Activated CD8-positive, alpha-beta T cell treated with anti-CD3 and anti-CD28 coated beads for 36 hours (primary cell): Measurements from ENCODE around the gene GALNT17. TPM values are rescaled to one million over a fixed set of nuclear protein-coding genes. Genes with fewer than 3 reads are reported as not detected.

ENCODE experiments used
- ATAC-seq: fragments of 200-7000 bp; cut with Tn5 transposase; one replicate; pipeline ENCODE4 v1.10.0; 2021; ENCODE audit warnings: mild to moderate bottlenecking, moderate library complexity
- CTCF ChIA-PET: fragments of 350-600 bp; sonication (Branson Sonifier 250); formaldehyde crosslinking; loops from one replicate; lab custom pipeline; 2021; ENCODE audit warnings: antibody characterized with exemption; lab: Charles Lee
- POLR2A ChIA-PET: fragments of 350-600 bp; sonication (Branson Sonifier 250); formaldehyde crosslinking; loops from one replicate; lab custom pipeline; 2021; ENCODE audit warnings: antibody characterized with exemption; lab: Charles Lee
- DNase-seq: peaks from one replicate; pipeline ENCODE4 v3.0.0-alpha.2; 2020
- H3K27ac Mint-ChIP-seq: one replicate; pipeline ENCODE4 v1.8.0; 2021; ENCODE audit warnings: mild to moderate bottlenecking, mixed read lengths
- H3K27me3 Mint-ChIP-seq: one replicate; pipeline ENCODE4 v1.8.0; 2021; ENCODE audit warnings: mixed read lengths
- H3K36me3 Mint-ChIP-seq: one replicate; pipeline ENCODE4 v1.8.0; 2021; ENCODE audit warnings: low read depth, mixed read lengths
- H3K4me1 Mint-ChIP-seq: one replicate; pipeline ENCODE4 v1.8.0; 2021; ENCODE audit warnings: low read depth, mixed read lengths
- H3K4me3 Mint-ChIP-seq: one replicate; pipeline ENCODE4 v1.8.0; 2021; ENCODE audit warnings: mild to moderate bottlenecking, moderate library complexity, mixed read lengths
- H3K9me3 Mint-ChIP-seq: one replicate; pipeline ENCODE4 v1.8.0; 2021; ENCODE audit warnings: mixed read lengths
- intact Hi-C: fragments of 100-400 bp; cut with micrococcal nuclease; formaldehyde crosslinking; loops from one replicate; pipeline ENCODE4 v1.10.0; 2022
- total RNA-seq, 2 experiments: library from RNA; stranded (reverse); gene quantifications; one replicate each; pipeline ENCODE4 v1.2.3, GENCODE V29; 2021
- TF ChIP-seq, protein P1 (sequence below): fragments of 200-600 bp; IDR thresholded peaks from one replicate; pipeline ENCODE4 v1.8.0; 2022; ENCODE audit warnings: antibody characterized with exemption, mild to moderate bottlenecking

The GALNT17 gene
- total RNA-seq, 2 experiments from 2014 or later = not detected

DNA sequence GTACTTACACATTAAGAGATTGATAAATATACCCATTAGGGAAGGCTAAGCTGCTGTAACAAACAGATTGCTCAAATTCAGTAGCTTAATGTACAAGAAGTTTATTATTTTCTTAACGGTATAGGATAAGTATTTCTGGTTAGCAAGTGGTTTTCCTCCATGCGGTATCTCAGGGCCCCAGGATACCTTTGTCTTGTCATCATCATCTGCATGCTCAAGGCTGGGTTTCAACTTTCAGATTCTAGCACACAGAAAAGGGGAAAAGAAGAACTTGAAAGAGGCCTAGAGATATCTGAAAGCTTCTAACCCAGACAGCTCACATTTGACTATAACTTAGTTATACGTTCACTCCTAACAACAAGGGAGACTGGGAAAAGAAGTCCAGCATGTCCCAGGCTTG is 11.8 kb upstream of the GALNT17 start:
- Mint-ChIP-seq H3K4me1 (no peaks in the 10 kb centered on the region), H3K36me3 (no peaks in the 10 kb centered on the region), H3K4me3 (no peak overlapping the region), H3K27me3 (no peaks in the 10 kb centered on the region), H3K9me3 (peaks cover 4% of the 10 kb centered on the region), H3K27ac (no peak overlapping the region)
- ChIA-PET CTCF (no interaction called here), POLR2A (no interaction called here)
- TF ChIP-seq, protein P1, sequence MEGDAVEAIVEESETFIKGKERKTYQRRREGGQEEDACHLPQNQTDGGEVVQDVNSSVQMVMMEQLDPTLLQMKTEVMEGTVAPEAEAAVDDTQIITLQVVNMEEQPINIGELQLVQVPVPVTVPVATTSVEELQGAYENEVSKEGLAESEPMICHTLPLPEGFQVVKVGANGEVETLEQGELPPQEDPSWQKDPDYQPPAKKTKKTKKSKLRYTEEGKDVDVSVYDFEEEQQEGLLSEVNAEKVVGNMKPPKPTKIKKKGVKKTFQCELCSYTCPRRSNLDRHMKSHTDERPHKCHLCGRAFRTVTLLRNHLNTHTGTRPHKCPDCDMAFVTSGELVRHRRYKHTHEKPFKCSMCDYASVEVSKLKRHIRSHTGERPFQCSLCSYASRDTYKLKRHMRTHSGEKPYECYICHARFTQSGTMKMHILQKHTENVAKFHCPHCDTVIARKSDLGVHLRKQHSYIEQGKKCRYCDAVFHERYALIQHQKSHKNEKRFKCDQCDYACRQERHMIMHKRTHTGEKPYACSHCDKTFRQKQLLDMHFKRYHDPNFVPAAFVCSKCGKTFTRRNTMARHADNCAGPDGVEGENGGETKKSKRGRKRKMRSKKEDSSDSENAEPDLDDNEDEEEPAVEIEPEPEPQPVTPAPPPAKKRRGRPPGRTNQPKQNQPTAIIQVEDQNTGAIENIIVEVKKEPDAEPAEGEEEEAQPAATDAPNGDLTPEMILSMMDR = no peak
- intact Hi-C loops = no loop called here
- no peak for ATAC-seq
- no peak for DNase-seq

DNA sequence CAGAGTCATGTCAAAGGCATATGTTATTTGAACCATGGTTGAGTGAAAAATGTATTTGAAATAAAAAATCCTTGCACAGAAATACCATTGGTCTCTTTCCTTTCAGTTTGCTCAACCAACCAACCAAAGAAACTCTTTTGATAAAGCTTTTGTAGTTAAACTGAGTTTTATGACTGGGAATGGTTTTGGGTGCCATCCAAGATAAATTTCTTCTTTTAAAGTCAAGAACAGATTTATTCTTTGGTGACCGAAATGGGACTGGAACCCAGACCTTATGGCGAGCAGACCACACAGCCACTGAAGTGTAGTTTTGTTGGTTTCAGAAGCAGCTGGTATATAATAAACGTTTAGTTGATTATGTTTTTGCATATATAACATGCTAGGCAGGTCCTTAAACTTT is 2.8 kb upstream of the GALNT17 start:
- intact Hi-C loops = no loop called here
- Mint-ChIP-seq H3K27ac (no peak overlapping the region), H3K36me3 (no peaks in the 10 kb centered on the region), H3K4me3 (no peak overlapping the region), H3K27me3 (peaks cover 25% of the 10 kb centered on the region), H3K9me3 (peaks cover 2% of the 10 kb centered on the region), H3K4me1 (no peaks in the 10 kb centered on the region)
- POLR2A ChIA-PET = no interaction called here
- DNase-seq (no peak), ATAC-seq (no peak)
- CTCF ChIA-PET = no interaction called here
- TF ChIP-seq, protein P1 = no peak

DNA sequence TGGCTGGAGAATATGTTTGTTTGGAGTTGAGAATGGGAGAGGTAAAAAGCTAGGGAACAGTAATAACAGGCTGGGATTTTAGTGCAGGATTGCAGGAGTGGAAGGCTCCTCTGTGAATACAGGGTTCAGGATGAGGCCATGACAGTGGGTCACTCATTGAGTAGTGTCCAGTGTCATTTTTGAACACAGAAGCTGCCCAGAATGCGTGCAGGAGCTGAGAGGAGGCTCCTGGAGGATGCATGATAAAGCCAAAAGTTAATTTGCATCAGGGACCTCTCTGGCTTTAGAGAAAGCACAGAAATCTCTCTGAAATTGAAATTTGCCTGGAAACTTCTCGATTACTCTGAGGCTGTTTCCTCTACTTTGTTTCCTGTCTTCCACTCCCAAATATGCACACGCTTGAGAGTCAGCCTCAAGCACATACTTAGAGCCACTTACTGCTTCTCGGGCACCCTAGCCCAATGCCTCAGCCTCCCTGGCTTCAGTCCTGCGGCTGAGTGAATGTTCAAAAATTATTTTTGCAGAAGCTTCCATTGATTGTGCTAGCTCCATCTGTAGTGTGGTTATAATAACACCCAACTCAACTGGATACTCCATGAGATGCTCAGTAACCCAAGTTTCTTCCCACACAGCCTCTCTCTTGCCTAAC is 1.8 kb upstream of the GALNT17 start:
- Mint-ChIP-seq H3K36me3 (no peaks in the 10 kb centered on the region), H3K27ac (no peak overlapping the region), H3K9me3 (no peaks in the 10 kb centered on the region), H3K4me3 (no peak overlapping the region), H3K4me1 (no peaks in the 10 kb centered on the region), H3K27me3 (peaks cover 25% of the 10 kb centered on the region)
- TF ChIP-seq, protein P1 = no peak
- ChIA-PET POLR2A (no interaction called here), CTCF (no interaction called here)
- DNase-seq = no peak
- ATAC-seq = no peak
- intact Hi-C loops = no loop called here

DNA sequence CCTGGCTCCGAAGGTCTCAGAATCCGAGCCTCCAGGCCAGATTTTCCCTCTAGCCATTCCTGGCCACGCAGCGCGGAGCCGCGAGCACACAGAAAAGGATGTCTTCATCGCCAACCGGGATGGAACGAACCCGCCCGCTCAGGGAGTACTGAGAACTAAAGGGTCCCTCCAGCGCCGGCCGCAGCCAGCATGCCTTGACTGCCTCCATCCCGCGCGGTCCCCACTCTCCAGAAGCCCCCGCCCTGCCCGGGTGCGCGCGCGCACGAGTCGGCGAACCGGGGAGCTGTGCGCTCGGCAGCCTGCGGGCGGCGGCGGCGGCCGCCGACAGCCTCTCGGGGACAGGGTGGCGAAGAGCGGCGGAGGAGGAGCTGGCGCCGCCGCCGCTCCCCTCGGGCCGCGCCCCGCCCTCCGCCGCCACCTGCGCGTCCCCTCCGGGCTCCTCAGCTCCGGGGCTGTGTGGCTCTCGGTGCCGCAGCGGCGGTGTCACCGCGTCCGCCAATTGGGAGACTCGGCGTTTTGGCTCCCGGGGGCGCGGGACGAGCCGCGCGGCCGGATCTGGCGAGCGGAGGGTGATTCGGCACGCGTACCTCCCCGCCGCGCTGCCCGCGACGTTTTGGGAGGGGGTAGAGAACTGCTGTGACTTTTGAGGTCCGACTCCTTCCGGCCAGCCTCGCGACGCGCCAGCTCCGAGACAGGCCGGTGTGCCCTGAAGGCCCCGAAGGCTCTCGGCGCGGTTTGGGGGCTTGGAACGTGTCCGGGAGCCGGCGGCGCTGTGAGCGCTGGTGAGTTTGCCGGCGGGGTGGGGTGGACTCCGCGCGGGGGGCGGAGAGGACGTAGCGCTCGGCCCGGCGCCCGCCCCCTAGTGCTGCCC is 453 bp upstream of the GALNT17 start:
- Mint-ChIP-seq H3K4me1 (no peaks in the 10 kb centered on the region), H3K4me3 (no peak overlapping the region), H3K27ac (no peak overlapping the region), H3K27me3 (peaks cover 25% of the 10 kb centered on the region), H3K9me3 (no peaks in the 10 kb centered on the region), H3K36me3 (no peaks in the 10 kb centered on the region)
- DNase-seq (peak; percentile 6), ATAC-seq (peak; percentile 34)
- CTCF ChIA-PET = no interaction called here
- intact Hi-C loops = no loop called here
- TF ChIP-seq, protein P1 = no peak
- POLR2A ChIA-PET = no interaction called here
